HCT116 (cell line): ENCODE results near the gene ITPK1. TPM values are rescaled to one million over a fixed set of nuclear protein-coding genes. Genes with fewer than 3 reads are reported as not detected.

Experiments
- ATAC-seq: fragments of 200-7000 bp; cut with Tn5 transposase; 2 replicates; pipeline ENCODE4 v1.9.1; 2020; ENCODE audit warnings: mild to moderate bottlenecking, moderate library complexity
- BruUV-seq: library from RNA; stranded (reverse); fragments of 400-500 nt; replicated peaks from 2 replicates; lab custom pipeline; 2021; lab: Mats Ljungman, UMichigan
- CTCF ChIA-PET: fragments of 300-600 bp; sonication (Branson Sonifier 250); formaldehyde crosslinking; loops from one replicate; lab custom pipeline; 2021; ENCODE audit warnings: antibody characterized with exemption; lab: Charles Lee
- POLR2A ChIA-PET: fragments of 300-600, 350-600 bp; sonication (Branson Sonifier 250); formaldehyde crosslinking; loops from one replicate; lab custom pipeline; 2021; ENCODE audit warnings: antibody characterized with exemption; lab: Charles Lee
- RAD21 ChIA-PET, 2 experiments: fragments of 300-600 bp; sonication (Branson Sonifier 250); formaldehyde crosslinking; loops; one replicate each; lab custom pipeline; 2023; ENCODE audit warnings: low total read pairs in 2 of 2; ENCODE audit not compliant: uncharacterized antibody in 2 of 2, unreplicated experiment in 2 of 2, low non-redundant PET in 1 of 2; lab: Charles Lee
- DNase-seq: peaks from one replicate; pipeline ENCODE4 v3.0.0-alpha.2; 2010; ENCODE audit warnings: low read depth, low spot score
- H2AFZ ChIP-seq: fragments of 200-600 bp; shearing (Covaris generic), sonication (generic); 2 replicates; pipeline ENCODE4 v1.6.1; 2017; ENCODE audit warnings: low read depth, mixed run types, mixed read lengths, antibody characterized with exemption, low read length; ENCODE audit not compliant: poor library complexity, severe bottlenecking
- H3K27ac ChIP-seq: 2 replicates; pipeline ENCODE4 v1.5.1; 2012; ENCODE audit warnings: low read depth, low read length
- H3K27me3 ChIP-seq: fragments of 200-600 bp; sonication (generic); 2 replicates; pipeline ENCODE4 v1.6.1; 2016; ENCODE audit warnings: mixed run types, low read length, mixed read lengths; ENCODE audit not compliant: insufficient read depth
- H3K36me3 ChIP-seq, 2 experiments: fragments of 200-500 bp in 1 of 2; fragments of 200-600 bp in 1 of 2; sonication (Bioruptor generic) in 1 of 2; sonication (generic) in 1 of 2; 2 replicates each; pipeline versions ENCODE4 v1.5.1 to v1.6.1; 2014 to 2016; ENCODE audit warnings: low read length in 2 of 2, inconsistent platforms in 1 of 2, mixed read lengths in 1 of 2, mixed run types in 1 of 2; ENCODE audit not compliant: insufficient read depth in 2 of 2, control insufficient read depth in 1 of 2
- H3K4me1 ChIP-seq, 2 experiments: fragments of 200-600 bp in 1 of 2; sonication (generic) in 1 of 2; 2 replicates each; pipeline versions ENCODE4 v1.5.1 to v1.6.1; 2012 to 2017; ENCODE audit warnings: low read length in 2 of 2, inconsistent platforms in 1 of 2, mild to moderate bottlenecking in 1 of 2, mixed read lengths in 1 of 2, mixed run types in 1 of 2, moderate library complexity in 1 of 2; ENCODE audit not compliant: insufficient read depth in 2 of 2, control insufficient read depth in 1 of 2
- H3K4me2 ChIP-seq: fragments of 200-600 bp; sonication (generic); 2 replicates; pipeline ENCODE4 v1.6.1; 2017; ENCODE audit warnings: mixed run types, low read length, mixed read lengths
- H3K4me3 ChIP-seq, 2 experiments: fragments of 200-600 bp in 1 of 2; sonication (generic) in 1 of 2; replicated peaks in 1 of 2; 2 replicates each; pipeline ENCODE4 v1.5.1; 2011 to 2016; ENCODE audit warnings: low read length in 2 of 2, control low read depth in 1 of 2, low read depth in 1 of 2, mild to moderate bottlenecking in 1 of 2, mixed read lengths in 1 of 2, mixed run types in 1 of 2
- H3K79me2 ChIP-seq: fragments of 200-600 bp; sonication (generic); 2 replicates; pipeline ENCODE4 v1.6.1; 2017; ENCODE audit warnings: mild to moderate bottlenecking, mixed run types, low read length, moderate library complexity, mixed read lengths; ENCODE audit not compliant: insufficient read depth
- H3K9ac ChIP-seq: fragments of 200-600 bp; sonication (generic); 2 replicates; pipeline ENCODE4 v1.6.1; 2016; ENCODE audit warnings: low read length, mixed read lengths
- H3K9me2 ChIP-seq: fragments of 200-600 bp; sonication (generic), shearing (Covaris generic); 2 replicates; pipeline ENCODE4 v1.6.1; 2017; ENCODE audit warnings: mixed run types, mild to moderate bottlenecking, moderate library complexity; ENCODE audit not compliant: insufficient read depth
- H3K9me3 ChIP-seq, 2 experiments: fragments of 200-500 bp in 1 of 2; fragments of 200-600 bp in 1 of 2; sonication (Bioruptor generic) in 1 of 2; sonication (generic) in 1 of 2; 2 replicates each; pipeline ENCODE4 v1.6.1; 2014 to 2017; ENCODE audit warnings: low read length in 2 of 2, mixed read lengths in 2 of 2, inconsistent platforms in 1 of 2, low read depth in 1 of 2, mild to moderate bottlenecking in 1 of 2, mixed run types in 1 of 2, moderate library complexity in 1 of 2; ENCODE audit not compliant: control insufficient read depth in 1 of 2, insufficient read depth in 1 of 2
- H4K20me1 ChIP-seq: fragments of 200-600 bp; sonication (generic), shearing (Covaris generic); 2 replicates; pipeline ENCODE4 v1.6.1; 2017; ENCODE audit warnings: mixed run types, mild to moderate bottlenecking, moderate library complexity; ENCODE audit not compliant: insufficient read depth
- CBX3 ChIP-seq: IDR thresholded peaks from 2 replicates; pipeline ENCODE4 v1.6.1; 2012; ENCODE audit warnings: low read depth
- EGR1 ChIP-seq: IDR thresholded peaks from 2 replicates; pipeline ENCODE4 v1.6.1; 2012; ENCODE audit warnings: low read depth
- EZH2phosphoT487 ChIP-seq: fragments of 200-600 bp; IDR thresholded peaks from 2 replicates; pipeline ENCODE4 v1.6.1; 2018; ENCODE audit warnings: antibody characterized with exemption, borderline replicate concordance
- FOSL1 ChIP-seq: IDR thresholded peaks from 2 replicates; pipeline ENCODE4 v1.6.1; 2012; ENCODE audit warnings: low read depth
- RAD21 ChIP-seq: IDR thresholded peaks from 2 replicates; pipeline ENCODE4 v1.6.1; 2012; ENCODE audit warnings: low read depth, mild to moderate bottlenecking
- SIN3A ChIP-seq: IDR thresholded peaks from 2 replicates; pipeline ENCODE4 v1.6.1; 2012; ENCODE audit warnings: low read depth
- SP1 ChIP-seq: IDR thresholded peaks from 2 replicates; pipeline ENCODE4 v1.6.1; 2012; ENCODE audit warnings: low read depth
- SRF ChIP-seq: IDR thresholded peaks from 2 replicates; pipeline ENCODE4 v1.6.1; 2012; ENCODE audit warnings: low read depth
- ZFX ChIP-seq: fragments of 450-650 bp; IDR thresholded peaks from 2 replicates; pipeline ENCODE4 v1.6.1; 2017
- ZNF274 ChIP-seq: fragments of 200-500 bp; sonication (Bioruptor generic); IDR thresholded peaks from 2 replicates; pipeline ENCODE4 v1.6.1; 2014; ENCODE audit warnings: mild to moderate bottlenecking, low read depth, low read length, inconsistent platforms
- intact Hi-C: fragments of 100-400 bp; cut with micrococcal nuclease; formaldehyde crosslinking; loops from 2 replicates; pipeline ENCODE4 v1.10.0; 2022
- total RNA-seq: library from RNA; stranded (reverse); gene quantifications from one replicate; pipeline ENCODE4 v1.2.1, GENCODE V29; 2021; ENCODE audit not compliant: unreplicated experiment
- TF ChIP-seq, protein P1 (sequence below): IDR thresholded peaks from 2 replicates; pipeline ENCODE4 v1.6.1; 2012; ENCODE audit warnings: low read depth
- TF ChIP-seq, protein P2 (sequence below): IDR thresholded peaks from 2 replicates; pipeline ENCODE4 v1.6.1; 2012
- TF ChIP-seq, protein P3 (sequence below): IDR thresholded peaks from 2 replicates; pipeline ENCODE4 v1.6.1; 2011; ENCODE audit warnings: mild to moderate bottlenecking, low read length, moderate library complexity; ENCODE audit not compliant: insufficient replicate concordance; ENCODE audit errors: extremely low read depth
- TF ChIP-seq, protein P4 (sequence below), 3 experiments: fragments of 200-600 bp in 1 of 3; sonication (generic) in 1 of 3; IDR thresholded peaks in 2 of 3; conservative IDR thresholded peaks in 1 of 3; 2 replicates each; pipeline ENCODE4 v1.5.1; 2012 to 2017; ENCODE audit warnings: low read depth in 2 of 3, low read length in 2 of 3, antibody characterized with exemption in 1 of 3, borderline replicate concordance in 1 of 3, control low read depth in 1 of 3, mild to moderate bottlenecking in 1 of 3, mixed read lengths in 1 of 3, mixed run types in 1 of 3, moderate library complexity in 1 of 3; ENCODE audit not compliant: insufficient read depth in 1 of 3

The ITPK1 gene
- total RNA-seq, 1 experiment from 2014 or later, result 70.2 TPM

DNA sequence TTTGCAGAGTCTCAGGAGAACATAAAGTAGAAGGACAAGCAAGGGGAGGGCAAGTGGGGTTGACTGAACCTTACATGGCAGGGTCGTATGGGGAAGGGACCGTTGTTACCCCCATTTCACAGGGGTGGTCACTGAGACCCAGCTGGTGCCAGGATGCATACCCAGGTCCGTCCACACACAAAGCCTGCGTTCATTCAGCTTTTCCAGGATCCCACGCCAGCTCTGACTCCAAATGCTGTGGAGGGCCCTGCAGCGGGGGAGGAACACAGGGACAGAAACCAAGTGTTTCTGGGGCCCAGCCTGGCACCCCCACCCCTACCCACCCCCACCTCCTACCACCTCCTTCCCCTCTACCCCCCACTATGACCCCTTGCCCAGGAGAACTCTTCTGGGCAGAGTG lies 209.3 kb downstream of the ITPK1 start:
- Histone ChIP-seq H3K4me2 (no peak overlapping the region), H3K79me2 (no peaks in the 10 kb centered on the region), H3K36me3 (no peaks in the 10 kb centered on the region), H3K9me3 (no peaks in the 10 kb centered on the region), H4K20me1 (no peaks in the 10 kb centered on the region), H3K9ac (no peak overlapping the region), H3K4me1 (peaks cover 4 to 11% of the 10 kb centered on the region in 2 experiments), H3K9me2 (no peaks in the 10 kb centered on the region), H2AFZ (no peak overlapping the region), H3K27me3 (peaks cover 11% of the 10 kb centered on the region; the same call in 1 of the 2 replicates), H3K4me3 (no peak overlapping the region), H3K27ac (no peak overlapping the region)
- POLR2A ChIA-PET, result no interaction called here
- ATAC-seq, result no peak
- TF ChIP-seq ZFX, result no peak
- no TSS peak for BruUV-seq
- no peak for DNase-seq
- intact Hi-C loops, result no loop called here
- RAD21 ChIA-PET, result no interaction called here
- CTCF ChIA-PET, result no interaction called here

DNA sequence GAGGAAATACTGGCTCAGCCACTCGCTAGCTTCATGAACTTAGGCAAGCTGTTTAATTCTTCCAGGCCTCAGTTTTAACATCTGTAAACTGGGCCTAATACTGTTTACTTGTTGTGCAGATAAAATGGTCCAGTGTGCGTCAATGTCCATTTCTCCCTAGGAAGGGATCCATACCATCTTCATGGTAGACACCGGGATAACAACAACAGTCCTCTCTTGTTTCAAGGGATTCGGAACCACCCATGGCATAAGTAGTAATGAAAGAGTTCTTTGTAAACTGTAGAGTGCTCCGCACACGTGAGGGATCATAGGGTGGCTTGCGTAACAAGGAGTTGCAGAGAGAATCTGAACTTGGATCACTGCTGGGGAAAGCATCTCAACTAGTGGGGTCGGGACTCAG lies 210.1 kb downstream of the ITPK1 start:
- Histone ChIP-seq H4K20me1 (no peaks in the 10 kb centered on the region), H3K79me2 (no peaks in the 10 kb centered on the region), H3K27me3 (peaks cover 11% of the 10 kb centered on the region; the same call in 1 of the 2 replicates), H3K4me3 (no peak overlapping the region), H3K27ac (no peak overlapping the region), H3K9me2 (no peaks in the 10 kb centered on the region), H3K36me3 (no peaks in the 10 kb centered on the region), H3K4me1 (peaks cover 4 to 11% of the 10 kb centered on the region in 2 experiments), H3K9me3 (no peaks in the 10 kb centered on the region), H2AFZ (no peak overlapping the region), H3K4me2 (no peak overlapping the region), H3K9ac (no peak overlapping the region)
- RAD21 ChIA-PET, result no interaction called here
- POLR2A ChIA-PET, result no interaction called here
- BruUV-seq, result no TSS peak
- TF ChIP-seq SRF (no peak), CBX3 (no peak), ZNF274 (no peak), FOSL1 (no peak), SP1 (no peak), EZH2phosphoT487 (no peak), RAD21 (no peak), SIN3A (no peak), EGR1 (no peak)
- TF ChIP-seq, protein P1, sequence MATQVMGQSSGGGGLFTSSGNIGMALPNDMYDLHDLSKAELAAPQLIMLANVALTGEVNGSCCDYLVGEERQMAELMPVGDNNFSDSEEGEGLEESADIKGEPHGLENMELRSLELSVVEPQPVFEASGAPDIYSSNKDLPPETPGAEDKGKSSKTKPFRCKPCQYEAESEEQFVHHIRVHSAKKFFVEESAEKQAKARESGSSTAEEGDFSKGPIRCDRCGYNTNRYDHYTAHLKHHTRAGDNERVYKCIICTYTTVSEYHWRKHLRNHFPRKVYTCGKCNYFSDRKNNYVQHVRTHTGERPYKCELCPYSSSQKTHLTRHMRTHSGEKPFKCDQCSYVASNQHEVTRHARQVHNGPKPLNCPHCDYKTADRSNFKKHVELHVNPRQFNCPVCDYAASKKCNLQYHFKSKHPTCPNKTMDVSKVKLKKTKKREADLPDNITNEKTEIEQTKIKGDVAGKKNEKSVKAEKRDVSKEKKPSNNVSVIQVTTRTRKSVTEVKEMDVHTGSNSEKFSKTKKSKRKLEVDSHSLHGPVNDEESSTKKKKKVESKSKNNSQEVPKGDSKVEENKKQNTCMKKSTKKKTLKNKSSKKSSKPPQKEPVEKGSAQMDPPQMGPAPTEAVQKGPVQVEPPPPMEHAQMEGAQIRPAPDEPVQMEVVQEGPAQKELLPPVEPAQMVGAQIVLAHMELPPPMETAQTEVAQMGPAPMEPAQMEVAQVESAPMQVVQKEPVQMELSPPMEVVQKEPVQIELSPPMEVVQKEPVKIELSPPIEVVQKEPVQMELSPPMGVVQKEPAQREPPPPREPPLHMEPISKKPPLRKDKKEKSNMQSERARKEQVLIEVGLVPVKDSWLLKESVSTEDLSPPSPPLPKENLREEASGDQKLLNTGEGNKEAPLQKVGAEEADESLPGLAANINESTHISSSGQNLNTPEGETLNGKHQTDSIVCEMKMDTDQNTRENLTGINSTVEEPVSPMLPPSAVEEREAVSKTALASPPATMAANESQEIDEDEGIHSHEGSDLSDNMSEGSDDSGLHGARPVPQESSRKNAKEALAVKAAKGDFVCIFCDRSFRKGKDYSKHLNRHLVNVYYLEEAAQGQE, result no peak
- TF ChIP-seq, protein P2, sequence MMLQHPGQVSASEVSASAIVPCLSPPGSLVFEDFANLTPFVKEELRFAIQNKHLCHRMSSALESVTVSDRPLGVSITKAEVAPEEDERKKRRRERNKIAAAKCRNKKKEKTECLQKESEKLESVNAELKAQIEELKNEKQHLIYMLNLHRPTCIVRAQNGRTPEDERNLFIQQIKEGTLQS, result no peak
- TF ChIP-seq, protein P3, sequence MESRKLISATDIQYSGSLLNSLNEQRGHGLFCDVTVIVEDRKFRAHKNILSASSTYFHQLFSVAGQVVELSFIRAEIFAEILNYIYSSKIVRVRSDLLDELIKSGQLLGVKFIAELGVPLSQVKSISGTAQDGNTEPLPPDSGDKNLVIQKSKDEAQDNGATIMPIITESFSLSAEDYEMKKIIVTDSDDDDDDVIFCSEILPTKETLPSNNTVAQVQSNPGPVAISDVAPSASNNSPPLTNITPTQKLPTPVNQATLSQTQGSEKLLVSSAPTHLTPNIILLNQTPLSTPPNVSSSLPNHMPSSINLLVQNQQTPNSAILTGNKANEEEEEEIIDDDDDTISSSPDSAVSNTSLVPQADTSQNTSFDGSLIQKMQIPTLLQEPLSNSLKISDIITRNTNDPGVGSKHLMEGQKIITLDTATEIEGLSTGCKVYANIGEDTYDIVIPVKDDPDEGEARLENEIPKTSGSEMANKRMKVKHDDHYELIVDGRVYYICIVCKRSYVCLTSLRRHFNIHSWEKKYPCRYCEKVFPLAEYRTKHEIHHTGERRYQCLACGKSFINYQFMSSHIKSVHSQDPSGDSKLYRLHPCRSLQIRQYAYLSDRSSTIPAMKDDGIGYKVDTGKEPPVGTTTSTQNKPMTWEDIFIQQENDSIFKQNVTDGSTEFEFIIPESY, result no peak
- TF ChIP-seq, protein P4, sequence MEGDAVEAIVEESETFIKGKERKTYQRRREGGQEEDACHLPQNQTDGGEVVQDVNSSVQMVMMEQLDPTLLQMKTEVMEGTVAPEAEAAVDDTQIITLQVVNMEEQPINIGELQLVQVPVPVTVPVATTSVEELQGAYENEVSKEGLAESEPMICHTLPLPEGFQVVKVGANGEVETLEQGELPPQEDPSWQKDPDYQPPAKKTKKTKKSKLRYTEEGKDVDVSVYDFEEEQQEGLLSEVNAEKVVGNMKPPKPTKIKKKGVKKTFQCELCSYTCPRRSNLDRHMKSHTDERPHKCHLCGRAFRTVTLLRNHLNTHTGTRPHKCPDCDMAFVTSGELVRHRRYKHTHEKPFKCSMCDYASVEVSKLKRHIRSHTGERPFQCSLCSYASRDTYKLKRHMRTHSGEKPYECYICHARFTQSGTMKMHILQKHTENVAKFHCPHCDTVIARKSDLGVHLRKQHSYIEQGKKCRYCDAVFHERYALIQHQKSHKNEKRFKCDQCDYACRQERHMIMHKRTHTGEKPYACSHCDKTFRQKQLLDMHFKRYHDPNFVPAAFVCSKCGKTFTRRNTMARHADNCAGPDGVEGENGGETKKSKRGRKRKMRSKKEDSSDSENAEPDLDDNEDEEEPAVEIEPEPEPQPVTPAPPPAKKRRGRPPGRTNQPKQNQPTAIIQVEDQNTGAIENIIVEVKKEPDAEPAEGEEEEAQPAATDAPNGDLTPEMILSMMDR (IDR thresholded peaks at IDR 0.05 in 2 of 3, conservative IDR thresholded peaks at IDR 0.05 in 1 of 3; ENCODE audit: borderline replicate concordance in 1 of 3, insufficient read depth in 1 of 3, low read depth in 2 of 3, low read length in 2 of 3), result no peak
- DNase-seq (no peak), ATAC-seq (no peak)
- CTCF ChIA-PET, result no interaction called here
- intact Hi-C loops, result no loop called here
